GM18511 (cell line): Measurements from ENCODE around the gene TEX54.

Experiments
- ATAC-seq: cut with Tn5 transposase; IDR thresholded peaks from one replicate; pipeline ENCODE4 v1.9.1; 2021; ENCODE audit warnings: mild to moderate bottlenecking, moderate library complexity; ENCODE audit not compliant: unreplicated experiment

Gene TEX54

GRCh38 chr11:62789576-62789975, 43.1 kb downstream of the TEX54 start:
- no peak for ATAC-seq

GRCh38 chr11:62788991-62789390, 43.6 kb downstream of the TEX54 start:
- no peak for ATAC-seq

GRCh38 chr11:62787005-62787759, 45.5 kb downstream of the TEX54 start, which contains the start of gene TMEM179B:
TSS of gene TMEM179B (plus strand) at chr11:62787402. CDS start at chr11:62787432, 30 bp downstream.
- ATAC-seq: peak; percentile 72

GRCh38 chr11:62786318-62787004, 46.2 kb downstream of the TEX54 start:
- ATAC-seq: peak; percentile 72

- ATAC-seq: no peak
Measured at GRCh38 chr11:62782753-62783152, 49.9 kb downstream of the TEX54 start.
